NCI-H1436 treated with DMSO at 0.1 percent for 48 hours (cell line): ENCODE results near the gene CIRBP.

Experiments
- DNase-seq: peaks from one replicate; lab custom pipeline; 2025; lab: John Stamatoyannopoulos, UW

The CIRBP gene

GRCh38 chr19:1268226-1269064 is 687 bp upstream of the CIRBP start:
- no peak for DNase-seq

GRCh38 chr19:1269478-1270212 is 513 bp downstream of the CIRBP start:
- DNase-seq: no peak

- DNase-seq: no peak
Measured at GRCh38 chr19:1270213-1270853, 1.2 kb downstream of the CIRBP start.

- no peak for DNase-seq
Measured at GRCh38 chr19:1270854-1271527, 1.9 kb downstream of the CIRBP start.

GRCh38 chr19:1271528-1272422 is 2.6 kb downstream of the CIRBP start:
- DNase-seq: no peak

- DNase-seq: no peak
Measured at GRCh38 chr19:1272423-1273262, 3.5 kb downstream of the CIRBP start.

GRCh38 chr19:1273263-1274041 is 4.3 kb downstream of the CIRBP start:
- no peak for DNase-seq

- no peak for DNase-seq
Measured at GRCh38 chr19:1274081-1274851, 5.1 kb downstream of the CIRBP start.

- no peak for DNase-seq
Measured at GRCh38 chr19:1274852-1275259, 5.7 kb downstream of the CIRBP start.

GRCh38 chr19:1275260-1275975 is 6.3 kb downstream of the CIRBP start, which contains the start of gene FAM174C:
Gene FAM174C, plus strand, starts transcription at chr19:1275530. Its CDS starts 20 bp downstream, at chr19:1275550.
- peak; percentile 65 for DNase-seq

- DNase-seq: no peak
Measured at GRCh38 chr19:1275976-1276627, 7.0 kb downstream of the CIRBP start.

- no peak for DNase-seq
Measured at GRCh38 chr19:1276628-1277022, 7.5 kb downstream of the CIRBP start.

GRCh38 chr19:1277061-1277460 is 7.9 kb downstream of the CIRBP start:
- DNase-seq: no peak

GRCh38 chr19:1278074-1278473 is 8.9 kb downstream of the CIRBP start:
- DNase-seq: no peak

GRCh38 chr19:1278713-1279660 is 9.9 kb downstream of the CIRBP start:
- no peak for DNase-seq

GRCh38 chr19:1279782-1280341 is 10.7 kb downstream of the CIRBP start:
- no peak for DNase-seq
